Natural killer cell treated with Interleukin-12 subunit alpha and Interleukin-12 subunit beta and Interleukin-15 and Interleukin-18, amount 100 ng/mL, for 72 hours (primary cell): ENCODE results near the gene RAB3IL1. TPM values are rescaled to one million over a fixed set of nuclear protein-coding genes. Genes with fewer than 3 reads are reported as not detected.
A peak's percentile ranks its signal among the peaks of the same experiment; 100 is the strongest.

Experiments used
- ATAC-seq, 2 donors: fragments of 150-1000 bp; cut with Tn5 transposase in 1 of 2; sonication (Bioruptor Pico), chemical (Tn5 transposase) in 1 of 2; 2 replicates each; pipeline ENCODE4 v1.10.0; 2021
- DNase-seq: peaks from one replicate; pipeline ENCODE4 v3.0.0; 2022; ENCODE audit warnings: low spot score
- H3K27ac Mint-ChIP-seq, 2 donors: 1 replicate in 1 of 2; 2 replicates in 1 of 2; pipeline ENCODE4 v1.8.0; 2022; ENCODE audit warnings: mixed read lengths in 2 of 2, mild to moderate bottlenecking in 1 of 2, moderate library complexity in 1 of 2
- H3K27me3 Mint-ChIP-seq, 2 donors: 1 replicate in 1 of 2; 2 replicates in 1 of 2; pipeline ENCODE4 v1.8.0; 2022; ENCODE audit warnings: mixed read lengths in 2 of 2
- H3K36me3 Mint-ChIP-seq: one replicate; pipeline ENCODE4 v1.8.0; 2022; ENCODE audit warnings: mixed read lengths
- H3K4me1 Mint-ChIP-seq, 2 donors: 1 replicate in 1 of 2; 2 replicates in 1 of 2; pipeline ENCODE4 v1.8.0; 2022; ENCODE audit warnings: low read depth in 2 of 2, mixed read lengths in 2 of 2, mild to moderate bottlenecking in 1 of 2
- H3K4me3 Mint-ChIP-seq: one replicate; pipeline ENCODE4 v1.8.0; 2022; ENCODE audit warnings: mixed read lengths
- H3K9me3 Mint-ChIP-seq: 2 replicates; pipeline ENCODE4 v1.8.0; 2022; ENCODE audit warnings: mixed read lengths
- total RNA-seq, 2 donors: library from RNA; stranded (reverse); gene quantifications; one replicate each; pipeline ENCODE4 v1.2.3, GENCODE V29; 2022

RAB3IL1 gene
- total RNA-seq, 2 donors from 2014 or later, result not detected

DNA sequence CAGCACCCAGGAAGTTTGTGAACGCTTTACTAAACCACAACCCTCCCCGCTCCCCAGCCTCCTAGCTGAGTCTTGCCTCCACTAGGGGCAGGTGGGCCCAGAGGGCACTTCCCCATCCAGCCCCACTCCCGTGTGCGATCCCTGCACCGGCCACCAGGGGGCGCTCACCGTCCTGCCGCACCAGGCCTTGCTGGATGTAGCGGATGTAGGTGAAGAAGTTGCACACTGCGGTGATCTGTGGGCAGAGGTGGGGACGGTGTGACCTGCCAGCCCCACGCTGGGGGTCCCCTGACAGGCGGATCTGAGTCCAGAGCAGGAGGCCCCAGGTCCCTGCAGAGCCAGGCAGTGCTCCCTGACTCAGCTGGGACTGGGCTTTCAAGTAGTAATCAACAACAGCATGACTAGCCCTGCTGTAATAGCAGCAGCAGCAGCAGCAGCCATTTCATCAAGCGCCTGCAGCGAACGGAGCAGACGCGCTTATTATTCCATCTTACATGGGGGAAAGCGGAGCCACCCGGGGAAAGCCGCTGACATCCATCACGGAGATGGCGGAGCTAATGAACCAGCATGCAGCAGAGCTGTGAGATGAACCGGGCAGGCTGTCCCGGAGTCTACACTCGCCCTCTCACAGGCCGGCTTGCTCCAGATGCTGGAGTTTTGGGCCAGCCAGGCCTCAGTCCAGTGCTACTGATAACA, 18.1 kb downstream of the RAB3IL1 start:
- Mint-ChIP-seq H3K4me3 (peak overlapping the region; percentile 20), H3K9me3 (no peaks in the 10 kb centered on the region), H3K27me3 (no peaks in the 10 kb centered on the region)

DNA sequence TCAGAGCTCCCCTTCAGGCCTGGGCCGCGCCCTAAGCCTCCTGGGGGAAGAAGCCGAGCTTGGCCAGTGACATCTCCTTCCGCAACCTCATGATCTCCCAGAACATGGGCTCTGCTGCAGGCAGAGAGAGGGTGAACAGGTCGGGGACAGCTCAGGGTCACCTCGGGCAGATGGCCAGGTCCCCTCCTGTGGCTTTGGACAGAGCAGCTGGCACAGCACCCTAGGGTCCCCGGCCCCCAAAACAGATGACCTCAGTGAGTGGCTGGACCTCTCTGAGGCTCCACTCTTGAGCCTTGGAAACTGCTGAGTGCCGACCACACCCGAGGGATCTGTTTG, 19.2 kb downstream of the RAB3IL1 start:
- Mint-ChIP-seq H3K9me3 (no peaks in the 10 kb centered on the region), H3K4me3 (no peak overlapping the region), H3K4me1 (peaks cover 5 to 8% of the 10 kb centered on the region in 2 donors), H3K36me3 (no peaks in the 10 kb centered on the region), H3K27me3 (no peaks in the 10 kb centered on the region), H3K27ac (no peak overlapping the region)
- DNase-seq (no peak), ATAC-seq (no peak)

More for the DNA sequence above, 18.1 kb downstream of the RAB3IL1 start:
- peak; percentile 89 for DNase-seq
- H3K27ac Mint-ChIP-seq, result peak overlapping the region; percentile 70 to 72
- H3K36me3 Mint-ChIP-seq, result no peaks in the 10 kb centered on the region
- peak; percentile 89 for ATAC-seq
- H3K4me1 Mint-ChIP-seq, result peaks cover 5 to 12% of the 10 kb centered on the region in 2 donors

DNA sequence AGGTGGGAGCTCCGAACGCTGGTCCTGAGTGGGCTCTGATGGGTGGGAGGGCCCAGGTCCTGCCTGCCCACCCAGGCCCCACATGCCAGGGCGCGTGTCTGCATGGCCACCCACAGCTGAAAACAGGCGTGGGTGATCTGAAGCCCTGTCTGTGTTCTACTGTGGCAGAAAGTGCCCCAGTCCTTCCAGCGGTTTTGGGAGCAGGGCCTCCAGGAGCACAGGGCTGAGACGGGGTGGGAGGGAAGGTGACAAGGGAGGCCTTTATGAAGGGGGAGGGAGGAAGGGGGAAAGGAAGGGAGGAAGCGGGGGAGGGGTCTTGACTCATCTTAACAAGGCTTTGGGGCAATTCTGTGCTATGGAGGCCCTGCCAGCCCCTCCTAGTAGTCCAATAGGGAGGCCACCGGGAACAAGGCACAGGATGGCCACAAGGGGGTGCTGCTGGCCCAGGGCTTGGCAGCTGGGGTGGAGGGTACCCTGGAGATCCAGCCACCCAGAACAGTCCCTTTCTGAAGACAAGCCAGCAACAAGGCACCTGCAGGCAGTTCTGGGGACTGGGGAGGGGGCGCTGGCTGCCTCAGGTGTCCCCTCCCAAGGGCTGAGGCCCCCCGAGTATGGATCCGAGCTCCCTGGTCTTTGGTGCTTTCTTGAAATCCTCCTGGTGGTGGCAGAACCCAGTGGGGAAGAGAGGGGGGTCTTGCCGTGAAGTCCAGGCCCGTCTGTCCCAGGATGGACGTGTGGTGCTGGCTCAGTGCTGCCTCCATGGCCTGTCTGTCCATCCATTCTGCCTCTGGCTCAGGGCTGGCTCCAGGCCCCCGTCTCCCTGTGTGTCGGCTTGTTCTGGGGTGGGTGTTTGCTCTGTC, 19.7 kb downstream of the RAB3IL1 start:
- no peak overlapping the region for H3K4me3 Mint-ChIP-seq
- H3K9me3 Mint-ChIP-seq, result no peaks in the 10 kb centered on the region
- H3K27me3 Mint-ChIP-seq, result no peaks in the 10 kb centered on the region
- ATAC-seq, result peak; percentile 59 to 73
- peak; percentile 76 for DNase-seq
- no peaks in the 10 kb centered on the region for H3K36me3 Mint-ChIP-seq
- H3K27ac Mint-ChIP-seq, result no peak overlapping the region
- H3K4me1 Mint-ChIP-seq, result peaks cover 5 to 8% of the 10 kb centered on the region in 2 donors

DNA sequence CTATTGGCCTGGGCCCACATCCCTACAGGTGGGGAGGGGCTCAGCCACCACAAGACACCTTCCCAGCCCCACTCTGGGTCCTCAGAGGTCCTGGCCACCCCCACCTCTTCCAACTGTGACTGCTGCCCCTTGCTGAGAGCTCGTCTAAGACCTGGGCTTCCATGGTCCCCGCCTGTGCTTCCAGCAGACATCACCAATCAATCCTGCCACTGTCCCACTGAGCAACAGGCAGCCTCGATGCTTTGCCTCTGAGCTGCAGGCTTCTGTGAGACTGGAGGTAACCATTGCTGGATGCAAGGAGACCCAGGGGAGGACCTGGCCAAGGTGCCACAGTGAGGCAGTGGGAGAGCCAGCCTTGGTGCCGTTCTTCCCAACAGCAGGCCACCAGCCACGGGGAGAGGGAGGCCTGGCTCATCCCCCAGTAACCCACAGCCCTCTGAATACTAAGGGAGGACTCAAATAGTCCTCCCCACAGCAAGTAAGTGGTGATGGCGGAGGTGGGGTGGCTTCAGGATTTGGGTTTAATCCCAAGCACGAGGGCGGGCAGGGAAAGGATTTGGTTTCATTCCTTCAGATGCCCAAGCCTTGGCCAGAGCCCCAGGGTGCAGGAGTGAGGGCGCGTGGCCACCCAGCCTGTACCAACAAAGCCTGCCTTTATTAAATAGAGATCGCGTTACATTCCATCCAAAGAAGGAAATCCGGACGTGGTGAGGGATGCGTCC, 20.5 kb downstream of the RAB3IL1 start:
- DNase-seq (no peak), ATAC-seq (no peak)
- Mint-ChIP-seq H3K9me3 (no peaks in the 10 kb centered on the region), H3K4me1 (peaks cover 5 to 8% of the 10 kb centered on the region in 2 donors), H3K27ac (peak overlapping the region in 1 of 2 donors; percentile 57), H3K36me3 (no peaks in the 10 kb centered on the region), H3K4me3 (no peak overlapping the region), H3K27me3 (no peaks in the 10 kb centered on the region)

DNA sequence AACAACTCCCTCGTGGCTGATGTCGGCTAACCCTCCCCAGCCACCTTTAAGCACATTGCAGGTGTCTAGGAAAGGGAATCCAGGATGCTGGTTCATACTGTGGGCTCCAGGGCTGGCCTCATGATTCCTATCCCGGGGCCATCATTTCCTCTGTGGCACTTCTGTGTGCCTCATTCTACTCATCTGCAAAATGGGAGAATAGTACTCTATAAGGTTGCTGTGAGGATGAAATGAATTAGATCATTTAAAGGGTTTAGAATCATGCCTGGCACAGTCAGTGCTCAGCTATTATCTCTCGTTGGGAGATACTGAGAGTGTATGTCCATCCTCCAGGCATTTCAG, 21.7 kb downstream of the RAB3IL1 start:
- Mint-ChIP-seq H3K4me3 (no peak overlapping the region), H3K4me1 (peaks cover 5 to 10% of the 10 kb centered on the region in 2 donors), H3K36me3 (no peaks in the 10 kb centered on the region), H3K27ac (no peak overlapping the region), H3K27me3 (no peaks in the 10 kb centered on the region), H3K9me3 (no peaks in the 10 kb centered on the region)
- no peak for DNase-seq
- ATAC-seq, result no peak

DNA sequence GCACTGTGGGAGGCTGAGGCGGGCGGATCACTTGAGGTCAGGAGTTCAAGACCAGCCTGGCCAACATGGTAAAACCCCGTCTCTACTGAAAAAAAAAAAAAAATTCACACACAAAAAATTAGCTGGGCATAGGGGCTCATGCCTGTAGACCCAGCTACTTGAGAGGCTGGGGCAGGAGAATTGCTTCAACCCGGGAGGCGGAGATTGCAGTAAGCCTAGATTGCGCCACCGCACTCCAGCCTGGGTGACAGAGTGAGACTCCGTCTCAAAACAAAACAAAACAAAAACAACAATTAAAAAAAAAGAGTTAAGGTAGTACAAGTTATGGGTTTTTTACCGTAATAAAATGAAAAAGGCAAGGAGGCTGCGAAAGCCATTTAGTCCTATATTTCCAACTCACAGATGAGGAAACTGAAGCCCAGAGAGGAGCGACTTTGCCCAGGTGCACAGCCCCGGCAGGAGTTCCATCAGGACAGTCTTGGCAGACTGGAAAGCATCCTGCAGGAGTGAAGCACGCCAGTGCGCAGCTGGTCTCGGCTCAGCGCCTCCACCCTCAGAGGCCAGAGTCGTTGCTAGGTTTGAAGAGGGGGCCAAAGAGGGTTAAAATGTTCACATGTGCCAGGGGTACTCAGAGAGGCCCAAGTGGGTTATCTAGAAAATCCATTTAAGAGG, 22.2 kb downstream of the RAB3IL1 start:
- H3K36me3 Mint-ChIP-seq, result no peaks in the 10 kb centered on the region
- H3K4me1 Mint-ChIP-seq, result peaks cover 5 to 10% of the 10 kb centered on the region in 2 donors
- ATAC-seq, result no peak
- no peak overlapping the region for H3K4me3 Mint-ChIP-seq
- no peaks in the 10 kb centered on the region for H3K27me3 Mint-ChIP-seq
- no peaks in the 10 kb centered on the region for H3K9me3 Mint-ChIP-seq
- no peak for DNase-seq
- H3K27ac Mint-ChIP-seq, result no peak overlapping the region

DNA sequence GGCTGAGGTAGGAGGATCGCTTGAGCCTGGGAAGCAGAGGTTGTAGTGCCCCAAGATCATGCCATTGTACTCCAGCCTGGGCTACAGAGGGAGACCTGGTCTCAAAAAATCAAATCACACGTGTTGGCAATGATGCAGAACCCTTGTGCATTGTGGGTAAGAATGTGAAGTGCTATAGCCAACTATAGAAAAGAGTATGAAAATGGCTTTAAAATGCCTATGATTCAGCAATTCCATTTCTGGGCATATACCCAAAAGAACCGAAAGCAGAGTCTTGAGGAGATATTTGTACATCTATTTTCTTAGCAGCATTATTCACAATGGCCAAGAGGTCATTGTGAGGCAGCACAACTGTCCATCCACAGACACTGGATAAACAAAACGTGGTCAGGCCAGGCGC, 23.4 kb downstream of the RAB3IL1 start:
- no peak overlapping the region for H3K4me3 Mint-ChIP-seq
- no peak for ATAC-seq
- H3K4me1 Mint-ChIP-seq, result peaks cover 0 to 6% of the 10 kb centered on the region in 2 donors
- H3K27ac Mint-ChIP-seq, result no peak overlapping the region
- no peaks in the 10 kb centered on the region for H3K27me3 Mint-ChIP-seq
- DNase-seq, result no peak
- H3K36me3 Mint-ChIP-seq, result no peaks in the 10 kb centered on the region
- H3K9me3 Mint-ChIP-seq, result no peaks in the 10 kb centered on the region

DNA sequence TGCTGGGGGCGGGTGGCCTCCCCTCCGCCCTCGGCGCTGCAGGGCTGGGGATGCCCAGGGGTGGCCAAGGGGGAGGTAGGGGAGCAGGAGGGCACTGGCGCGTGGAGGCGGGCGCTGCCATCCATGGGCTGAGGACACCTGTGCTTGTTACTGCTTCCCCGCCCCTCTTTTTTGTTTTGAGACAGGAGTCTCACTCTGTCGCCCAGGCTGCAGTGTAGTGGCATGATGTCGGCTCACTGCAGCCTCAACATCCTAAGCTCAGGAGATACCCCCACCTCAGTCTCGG, 25.3 kb downstream of the RAB3IL1 start:
- peak overlapping the region in 1 of 2 donors; percentile 53 for H3K27ac Mint-ChIP-seq
- ATAC-seq (peak in 1 of 2 donors; percentile 15), DNase-seq (no peak)
- peaks cover 0 to 6% of the 10 kb centered on the region in 2 donors for H3K4me1 Mint-ChIP-seq
- H3K9me3 Mint-ChIP-seq, result no peaks in the 10 kb centered on the region
- peak overlapping the region; percentile 65 for H3K4me3 Mint-ChIP-seq
- H3K27me3 Mint-ChIP-seq, result no peaks in the 10 kb centered on the region
- H3K36me3 Mint-ChIP-seq, result no peaks in the 10 kb centered on the region

DNA sequence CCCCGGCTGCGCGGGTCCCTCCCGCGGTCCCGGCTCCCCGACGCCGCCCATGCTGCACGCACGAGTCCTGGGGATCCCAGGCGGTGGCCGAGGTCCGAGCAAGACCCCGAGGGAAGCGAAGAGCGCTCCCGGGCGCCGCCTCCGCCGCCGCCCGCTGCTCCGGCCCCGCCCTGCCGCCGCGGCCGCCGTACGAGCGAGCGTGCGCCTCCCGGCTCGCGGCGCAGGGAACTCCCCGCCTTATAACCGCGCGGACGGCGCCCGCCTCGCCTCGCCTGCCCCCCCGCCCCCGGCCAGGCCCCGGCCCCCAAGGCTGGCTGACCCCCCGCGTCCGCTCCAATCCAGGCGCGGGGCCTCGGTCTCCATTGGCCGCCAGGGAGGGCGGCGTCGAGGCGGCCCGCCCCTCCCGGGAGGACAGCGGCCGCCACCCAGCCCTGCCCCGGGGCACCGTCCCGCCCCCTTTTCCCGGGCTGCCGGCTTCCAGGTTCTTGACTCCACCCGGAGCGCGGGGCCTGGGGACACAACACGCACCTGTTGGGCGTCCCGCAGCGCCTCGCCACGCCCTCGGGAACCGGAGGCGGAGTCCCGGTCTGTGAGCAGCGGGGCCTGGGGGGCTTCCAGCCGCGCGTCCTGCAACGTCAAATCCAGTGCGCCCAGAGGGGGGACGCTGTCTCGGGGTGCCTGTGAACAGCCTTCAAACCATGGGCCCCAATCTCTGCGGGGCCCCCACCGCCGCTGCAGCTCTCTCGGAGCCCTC, 25.9 kb downstream of the RAB3IL1 start, which contains the start of gene FADS3:
Gene FADS3, minus strand, starts transcription at position 215 of the 754 bp plus-strand sequence. Its CDS starts 164 bp downstream, at position 51.
- Mint-ChIP-seq H3K9me3 (no peaks in the 10 kb centered on the region), H3K27ac (peak within 1 kb of the TSS in 1 of 2 donors; percentile 53), H3K27me3 (no peaks in the 10 kb centered on the region), H3K4me3 (peak within 1 kb of the TSS; percentile 65), H3K36me3 (no peaks in the 10 kb centered on the region), H3K4me1 (peaks cover 0 to 5% of the 10 kb centered on the region in 2 donors)
- ATAC-seq, result peak; percentile 91 to 96
- DNase-seq, result peak; percentile 88

DNA sequence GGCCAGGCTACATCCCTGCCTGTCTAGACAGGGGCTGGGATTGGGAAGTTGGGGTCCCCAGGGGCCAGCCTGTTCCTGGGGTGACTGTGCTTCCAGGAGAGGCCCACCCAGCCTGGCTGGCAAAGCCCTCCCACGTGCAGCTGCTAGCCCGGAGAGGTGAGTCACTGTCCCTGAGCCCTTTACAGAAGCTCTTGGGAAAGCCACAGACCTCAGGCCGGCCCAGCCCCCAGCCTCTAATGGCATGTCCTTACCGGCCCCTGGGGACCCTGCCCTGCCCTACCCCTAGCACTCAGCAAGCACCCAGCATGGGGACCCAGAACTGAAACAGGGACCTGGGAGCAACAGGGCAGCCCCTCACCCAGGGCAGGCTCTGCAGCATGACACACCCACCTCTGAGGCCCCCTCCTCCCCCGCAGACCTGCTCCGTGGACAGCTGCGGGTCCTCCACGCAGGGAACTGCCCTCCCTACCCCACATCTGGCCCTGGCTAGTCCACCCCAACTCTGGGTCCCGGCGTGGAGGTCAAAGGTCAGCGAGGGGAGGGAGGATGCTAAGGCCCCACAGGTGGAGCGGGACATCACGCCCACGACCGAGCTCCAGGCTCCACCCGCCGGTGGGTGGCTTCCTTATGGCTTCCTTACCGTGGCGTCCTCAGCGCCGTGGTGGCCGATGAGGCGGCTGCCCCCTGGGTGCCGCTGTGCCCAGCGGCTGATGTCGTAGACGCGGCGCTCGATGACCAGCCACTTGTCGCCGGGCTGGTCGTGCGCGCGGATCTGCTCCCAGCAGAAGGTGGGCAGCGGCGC, 26.6 kb downstream of the RAB3IL1 start:
- Mint-ChIP-seq H3K4me1 (peaks cover 0 to 2% of the 10 kb centered on the region in 2 donors), H3K27me3 (no peaks in the 10 kb centered on the region), H3K4me3 (peak overlapping the region; percentile 39), H3K36me3 (no peaks in the 10 kb centered on the region), H3K9me3 (no peaks in the 10 kb centered on the region), H3K27ac (no peak overlapping the region)
- ATAC-seq, result peak; percentile 42 to 44
- DNase-seq, result no peak

DNA sequence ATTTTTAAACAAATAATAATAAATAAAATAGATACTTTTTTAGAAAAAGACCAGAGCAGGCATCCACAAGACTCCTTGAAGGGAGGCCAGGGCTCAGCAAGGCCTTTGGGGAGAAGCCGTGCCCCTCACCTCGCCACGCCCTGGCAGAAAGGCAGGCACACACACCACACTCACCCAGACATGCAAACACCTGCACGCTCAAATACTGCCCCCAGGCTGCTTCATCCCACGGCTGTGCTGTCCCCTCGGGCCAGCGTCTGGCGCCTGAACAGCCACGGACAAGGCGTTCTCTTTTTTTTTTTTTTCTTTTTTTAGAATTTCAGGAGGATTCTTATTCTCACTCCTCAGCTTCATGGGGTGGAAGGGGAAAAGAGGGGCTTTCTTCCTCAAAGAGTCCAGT, 27.5 kb downstream of the RAB3IL1 start:
- ATAC-seq (no peak), DNase-seq (no peak)
- H3K36me3 Mint-ChIP-seq, result no peaks in the 10 kb centered on the region
- H3K4me3 Mint-ChIP-seq, result no peak overlapping the region
- H3K27me3 Mint-ChIP-seq, result no peaks in the 10 kb centered on the region
- no peaks in the 10 kb centered on the region for H3K9me3 Mint-ChIP-seq
- H3K4me1 Mint-ChIP-seq, result peaks cover 0 to 2% of the 10 kb centered on the region in 2 donors
- no peak overlapping the region for H3K27ac Mint-ChIP-seq

DNA sequence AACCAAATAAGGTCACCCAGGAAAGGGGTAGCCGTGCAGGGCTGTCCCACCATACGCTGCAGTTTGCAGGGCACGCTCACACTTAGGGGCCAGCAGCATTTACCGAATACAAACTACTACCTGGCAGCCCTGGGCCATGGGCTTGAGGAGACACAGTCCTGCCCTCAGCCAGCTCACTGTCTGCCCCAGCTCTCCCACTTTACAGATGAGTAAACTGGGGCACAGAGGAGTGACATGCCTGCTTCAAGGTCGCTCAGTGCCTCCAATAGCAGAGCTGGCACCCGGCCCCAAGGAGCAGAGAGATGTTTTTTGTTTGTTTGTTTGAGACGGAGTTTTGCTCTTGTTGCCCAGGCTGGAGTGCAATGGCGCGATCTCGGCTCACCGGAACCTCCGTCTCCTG, 28.8 kb downstream of the RAB3IL1 start:
- Mint-ChIP-seq H3K27me3 (no peaks in the 10 kb centered on the region), H3K36me3 (no peaks in the 10 kb centered on the region), H3K4me3 (no peak overlapping the region), H3K9me3 (no peaks in the 10 kb centered on the region), H3K27ac (no peak overlapping the region), H3K4me1 (peaks cover 0 to 2% of the 10 kb centered on the region in 2 donors)
- no peak for DNase-seq
- ATAC-seq, result no peak
